ENCODE results near the gene BNC1. TPM values are rescaled to one million over a fixed set of nuclear protein-coding genes. Genes with fewer than 3 reads are reported as not detected.

The BNC1 gene
- total RNA-seq, 1 donor from 2014 or later, result 1.1 TPM

DNA sequence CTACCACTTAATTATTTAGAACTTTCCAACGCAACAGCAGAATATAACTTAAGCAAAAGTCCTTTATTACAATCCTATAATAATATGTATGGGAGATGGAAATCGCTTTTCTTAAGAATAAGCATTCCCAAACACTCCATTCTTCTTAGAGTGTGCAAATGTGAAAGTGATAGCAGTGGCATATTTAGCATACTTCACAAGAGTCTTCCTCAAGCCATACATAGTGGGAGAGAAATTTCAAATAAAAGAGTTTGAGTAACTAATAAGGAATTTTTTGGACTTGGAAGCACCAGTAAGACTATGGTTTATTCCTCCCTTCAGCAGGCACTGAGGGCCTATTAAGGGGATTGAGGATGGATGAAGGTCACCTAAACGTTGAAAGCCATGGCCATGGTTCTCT lies 22.1 kb upstream of the BNC1 start:
- no peaks in the 10 kb centered on the region for H3K36me3 Mint-ChIP-seq (ENCODE audit: unreplicated experiment)
- no peak for DNase-seq
- no peaks in the 10 kb centered on the region for H3K9me3 Mint-ChIP-seq (ENCODE audit: unreplicated experiment)
- H3K4me1 Mint-ChIP-seq (ENCODE audit: low read depth, unreplicated experiment), result no peaks in the 10 kb centered on the region
- no peak overlapping the region for H3K27ac Mint-ChIP-seq (ENCODE audit: unreplicated experiment)
- TF ChIP-seq, protein P1, sequence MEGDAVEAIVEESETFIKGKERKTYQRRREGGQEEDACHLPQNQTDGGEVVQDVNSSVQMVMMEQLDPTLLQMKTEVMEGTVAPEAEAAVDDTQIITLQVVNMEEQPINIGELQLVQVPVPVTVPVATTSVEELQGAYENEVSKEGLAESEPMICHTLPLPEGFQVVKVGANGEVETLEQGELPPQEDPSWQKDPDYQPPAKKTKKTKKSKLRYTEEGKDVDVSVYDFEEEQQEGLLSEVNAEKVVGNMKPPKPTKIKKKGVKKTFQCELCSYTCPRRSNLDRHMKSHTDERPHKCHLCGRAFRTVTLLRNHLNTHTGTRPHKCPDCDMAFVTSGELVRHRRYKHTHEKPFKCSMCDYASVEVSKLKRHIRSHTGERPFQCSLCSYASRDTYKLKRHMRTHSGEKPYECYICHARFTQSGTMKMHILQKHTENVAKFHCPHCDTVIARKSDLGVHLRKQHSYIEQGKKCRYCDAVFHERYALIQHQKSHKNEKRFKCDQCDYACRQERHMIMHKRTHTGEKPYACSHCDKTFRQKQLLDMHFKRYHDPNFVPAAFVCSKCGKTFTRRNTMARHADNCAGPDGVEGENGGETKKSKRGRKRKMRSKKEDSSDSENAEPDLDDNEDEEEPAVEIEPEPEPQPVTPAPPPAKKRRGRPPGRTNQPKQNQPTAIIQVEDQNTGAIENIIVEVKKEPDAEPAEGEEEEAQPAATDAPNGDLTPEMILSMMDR (IDR thresholded peaks at IDR 0.05; ENCODE audit: partially characterized antibody, unreplicated experiment), result no peak
- H3K4me3 Mint-ChIP-seq (ENCODE audit: unreplicated experiment), result no peak overlapping the region
- H3K27me3 Mint-ChIP-seq (ENCODE audit: unreplicated experiment), result no peaks in the 10 kb centered on the region

DNA sequence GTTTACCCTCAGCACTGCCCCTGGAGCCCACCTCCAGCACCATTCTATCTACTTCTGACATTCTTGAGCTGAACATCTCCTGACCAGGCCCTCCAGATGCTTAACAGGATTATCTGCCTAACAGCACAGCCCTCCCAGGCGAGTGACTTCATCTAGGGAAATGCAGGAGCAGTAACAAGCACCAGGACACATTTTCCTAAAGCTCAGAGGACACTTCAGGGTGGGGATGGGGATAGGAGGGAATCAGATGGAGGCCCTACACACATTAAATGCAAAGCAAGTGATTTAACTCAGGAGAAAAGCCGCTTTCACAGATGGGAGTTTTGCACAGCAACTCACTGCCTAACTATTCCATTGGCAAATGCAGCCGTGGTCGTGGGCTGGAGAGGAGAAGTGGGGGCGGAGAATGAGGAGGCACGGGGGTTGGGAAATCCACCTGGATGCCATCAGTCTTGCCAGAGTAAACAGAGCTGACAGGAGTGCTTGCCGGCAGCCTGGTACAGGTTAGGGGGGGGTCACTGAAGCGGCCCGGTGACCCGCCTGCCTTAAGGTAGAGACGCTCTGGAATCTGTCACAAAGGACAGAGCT lies 21.3 kb upstream of the BNC1 start:
- no peaks in the 10 kb centered on the region for H3K36me3 Mint-ChIP-seq (ENCODE audit: unreplicated experiment)
- no peak for DNase-seq
- no peaks in the 10 kb centered on the region for H3K27me3 Mint-ChIP-seq (ENCODE audit: unreplicated experiment)
- TF ChIP-seq, protein P1 (IDR thresholded peaks at IDR 0.05; ENCODE audit: partially characterized antibody, unreplicated experiment), result no peak
- no peak overlapping the region for H3K27ac Mint-ChIP-seq (ENCODE audit: unreplicated experiment)
- no peaks in the 10 kb centered on the region for H3K4me1 Mint-ChIP-seq (ENCODE audit: low read depth, unreplicated experiment)
- H3K9me3 Mint-ChIP-seq (ENCODE audit: unreplicated experiment), result no peaks in the 10 kb centered on the region
- no peak overlapping the region for H3K4me3 Mint-ChIP-seq (ENCODE audit: unreplicated experiment)

- Mint-ChIP-seq H3K4me3 (ENCODE audit: unreplicated experiment) (no peak overlapping the region), H3K27ac (ENCODE audit: unreplicated experiment) (no peak overlapping the region)
Observed at GRCh38 chr15:83304861-83305703, 20.6 kb upstream of the BNC1 start.

GRCh38 chr15:83303535-83303934 lies 19.1 kb upstream of the BNC1 start:
- Mint-ChIP-seq H3K4me3 (ENCODE audit: unreplicated experiment) (no peak overlapping the region), H3K27me3 (ENCODE audit: unreplicated experiment) (no peaks in the 10 kb centered on the region), H3K36me3 (ENCODE audit: unreplicated experiment) (no peaks in the 10 kb centered on the region), H3K27ac (ENCODE audit: unreplicated experiment) (no peak overlapping the region), H3K9me3 (ENCODE audit: unreplicated experiment) (no peaks in the 10 kb centered on the region), H3K4me1 (ENCODE audit: low read depth, unreplicated experiment) (no peaks in the 10 kb centered on the region)
- TF ChIP-seq, protein P1 (IDR thresholded peaks at IDR 0.05; ENCODE audit: partially characterized antibody, unreplicated experiment), result no peak
- DNase-seq, result no peak

More at GRCh38 chr15:83304861-83305703, 20.6 kb upstream of the BNC1 start:
- no peaks in the 10 kb centered on the region for H3K27me3 Mint-ChIP-seq (ENCODE audit: unreplicated experiment)
- H3K36me3 Mint-ChIP-seq (ENCODE audit: unreplicated experiment), result no peaks in the 10 kb centered on the region
- TF ChIP-seq, protein P1 (IDR thresholded peaks at IDR 0.05; ENCODE audit: partially characterized antibody, unreplicated experiment), result no peak
- DNase-seq, result no peak
- H3K9me3 Mint-ChIP-seq (ENCODE audit: unreplicated experiment), result no peaks in the 10 kb centered on the region
- H3K4me1 Mint-ChIP-seq (ENCODE audit: low read depth, unreplicated experiment), result no peaks in the 10 kb centered on the region

DNA sequence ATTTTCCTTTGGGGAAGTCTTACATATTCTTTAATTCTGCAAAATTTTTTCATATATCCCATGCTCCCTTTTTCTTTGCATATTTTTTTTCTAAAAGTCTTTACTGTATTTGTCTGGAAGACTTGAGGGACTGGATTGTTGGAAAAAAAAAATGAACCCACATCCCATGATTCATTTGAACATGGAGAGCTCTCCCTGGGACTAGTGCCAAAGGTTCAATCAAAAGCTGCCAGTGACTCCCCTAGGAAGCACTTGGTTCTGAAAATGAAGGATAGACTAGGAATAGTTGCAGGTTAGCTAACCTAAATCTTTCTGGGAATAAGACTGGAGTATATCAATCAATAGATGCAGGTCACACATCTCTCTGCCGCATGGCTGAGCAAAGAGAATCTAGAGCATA lies 16.4 kb upstream of the BNC1 start:
- Mint-ChIP-seq H3K27me3 (ENCODE audit: unreplicated experiment) (no peaks in the 10 kb centered on the region), H3K9me3 (ENCODE audit: unreplicated experiment) (peaks cover 1% of the 10 kb centered on the region), H3K4me1 (ENCODE audit: low read depth, unreplicated experiment) (peaks cover 2% of the 10 kb centered on the region), H3K36me3 (ENCODE audit: unreplicated experiment) (no peaks in the 10 kb centered on the region), H3K4me3 (ENCODE audit: unreplicated experiment) (no peak overlapping the region), H3K27ac (ENCODE audit: unreplicated experiment) (no peak overlapping the region)
- DNase-seq, result no peak
- TF ChIP-seq, protein P1 (IDR thresholded peaks at IDR 0.05; ENCODE audit: partially characterized antibody, unreplicated experiment), result no peak

Measured in glutamatergic neuron (in vitro differentiated cells).